ENCODE results near the gene PARD3.

GRCh38 chr10:34558093-34558583 is 257.0 kb downstream of the PARD3 start:
- TF ChIP-seq EZH2 (IDR thresholded peaks at IDR 0.05): no peak
- TF ChIP-seq CTCF (IDR thresholded peaks at IDR 0.05): no peak
- no peak for TF ChIP-seq EZH2phosphoT487 (IDR thresholded peaks at IDR 0.05)

Measured in neural progenitor cell (in vitro differentiated cells).